Nephron (organoid): ENCODE results near the gene FAR2.
A peak's percentile ranks its signal among the peaks of the same experiment; 100 is the strongest.

Experiments
- H3K27ac Mint-ChIP-seq, 3 experiments: 2 replicates each; pipeline ENCODE4 v1.8.0; 2020; ENCODE audit warnings: mixed read lengths in 3 of 3, mild to moderate bottlenecking in 2 of 3, moderate library complexity in 1 of 3
- H3K27me3 Mint-ChIP-seq: 2 replicates; pipeline ENCODE4 v1.8.0; 2021; ENCODE audit warnings: low read depth, mild to moderate bottlenecking, moderate library complexity, mixed read lengths
- H3K36me3 Mint-ChIP-seq: 2 replicates; pipeline ENCODE4 v1.8.0; 2020; ENCODE audit warnings: low read depth, mixed read lengths
- H3K4me1 Mint-ChIP-seq: 2 replicates; pipeline ENCODE4 v1.8.0; 2020; ENCODE audit warnings: mixed read lengths
- H3K4me3 Mint-ChIP-seq, 3 experiments: 2 replicates each; pipeline ENCODE4 v1.8.0; 2020; ENCODE audit warnings: mild to moderate bottlenecking in 3 of 3, mixed read lengths in 3 of 3, moderate library complexity in 2 of 3
- H3K9me3 Mint-ChIP-seq: 2 replicates; pipeline ENCODE4 v1.8.0; 2020; ENCODE audit warnings: mixed read lengths
- CTCF ChIP-seq, 3 experiments: fragments of 200-600 bp; sonication (generic); IDR thresholded peaks; one replicate each; pipeline ENCODE4 v1.5.0; 2021; ENCODE audit warnings: antibody characterized with exemption in 3 of 3; ENCODE audit not compliant: unreplicated experiment in 3 of 3

FAR2 gene

GRCh38 chr12:29212682-29213403 is 63.8 kb downstream of the FAR2 start:
- no peak for TF ChIP-seq CTCF (IDR thresholded peaks at IDR 0.05; ENCODE audit: unreplicated experiment in 3 of 3)
- no peaks in the 10 kb centered on the region for H3K9me3 Mint-ChIP-seq
- H3K27me3 Mint-ChIP-seq, result no peaks in the 10 kb centered on the region
- H3K4me1 Mint-ChIP-seq, result peaks cover 20% of the 10 kb centered on the region
- H3K36me3 Mint-ChIP-seq, result no peaks in the 10 kb centered on the region
- no peak overlapping the region for H3K4me3 Mint-ChIP-seq
- no peak overlapping the region for H3K27ac Mint-ChIP-seq

- Mint-ChIP-seq H3K9me3 (no peaks in the 10 kb centered on the region), H3K4me1 (peaks cover 14% of the 10 kb centered on the region), H3K27me3 (no peaks in the 10 kb centered on the region), H3K27ac (peak overlapping the region in 1 of 3 experiments; percentile 21), H3K4me3 (no peak overlapping the region), H3K36me3 (no peaks in the 10 kb centered on the region)
- TF ChIP-seq CTCF (IDR thresholded peaks at IDR 0.05; ENCODE audit: unreplicated experiment in 3 of 3), result no peak
Measured at GRCh38 chr12:29216266-29216665, 67.2 kb downstream of the FAR2 start.

- Mint-ChIP-seq H3K36me3 (peaks cover under 1% of the 10 kb centered on the region), H3K4me3 (no peak overlapping the region), H3K4me1 (peaks cover 14% of the 10 kb centered on the region), H3K9me3 (peaks cover under 1% of the 10 kb centered on the region), H3K27ac (peak overlapping the region in 2 of 3 experiments; percentile 17 to 71), H3K27me3 (no peaks in the 10 kb centered on the region)
- TF ChIP-seq CTCF (IDR thresholded peaks at IDR 0.05; ENCODE audit: unreplicated experiment in 3 of 3), result no peak
Measured at GRCh38 chr12:29216797-29217575, 67.9 kb downstream of the FAR2 start.

GRCh38 chr12:29220632-29221336 is 71.7 kb downstream of the FAR2 start:
- H3K9me3 Mint-ChIP-seq, result peaks cover 3% of the 10 kb centered on the region
- H3K4me1 Mint-ChIP-seq, result peaks cover 12% of the 10 kb centered on the region
- no peak overlapping the region for H3K4me3 Mint-ChIP-seq
- no peak for TF ChIP-seq CTCF (IDR thresholded peaks at IDR 0.05; ENCODE audit: unreplicated experiment in 3 of 3)
- H3K36me3 Mint-ChIP-seq, result peaks cover 4% of the 10 kb centered on the region
- H3K27ac Mint-ChIP-seq, result no peak overlapping the region
- H3K27me3 Mint-ChIP-seq, result no peaks in the 10 kb centered on the region

GRCh38 chr12:29222200-29222599 is 73.1 kb downstream of the FAR2 start:
- H3K9me3 Mint-ChIP-seq, result peaks cover 3% of the 10 kb centered on the region
- H3K36me3 Mint-ChIP-seq, result peaks cover 4% of the 10 kb centered on the region
- TF ChIP-seq CTCF (IDR thresholded peaks at IDR 0.05; ENCODE audit: unreplicated experiment in 3 of 3), result no peak
- peaks cover 6% of the 10 kb centered on the region for H3K4me1 Mint-ChIP-seq
- no peaks in the 10 kb centered on the region for H3K27me3 Mint-ChIP-seq
- H3K4me3 Mint-ChIP-seq, result no peak overlapping the region
- no peak overlapping the region for H3K27ac Mint-ChIP-seq
